ENCODE results near the gene DAZAP1.

The DAZAP1 gene

GRCh38 chr19:1470055-1470304 is 62.6 kb downstream of the DAZAP1 start:
- no peak overlapping the region for H2AFZ ChIP-seq (ENCODE audit: low read depth, low read length, severe bottlenecking)
- no peak overlapping the region for H3K27ac ChIP-seq (ENCODE audit: low read depth, low read length)
- no peak overlapping the region for H3K4me3 ChIP-seq (ENCODE audit: insufficient read depth, low read length, poor library complexity, severe bottlenecking)
- no peak for TF ChIP-seq CTCF (IDR thresholded peaks at IDR 0.05; ENCODE audit: insufficient read depth, low read length, poor library complexity, severe bottlenecking)
- TF ChIP-seq EZH2phosphoT487 (conservative IDR thresholded peaks at IDR 0.05; ENCODE audit: low read length) = no peak
- H3K9ac ChIP-seq (ENCODE audit: low read length) = no peak overlapping the region
- no peak overlapping the region for H3K4me2 ChIP-seq (ENCODE audit: low read depth, low read length, poor library complexity, severe bottlenecking)
- H3K27me3 ChIP-seq (ENCODE audit: low read length) = no peaks in the 10 kb centered on the region
- no peaks in the 10 kb centered on the region for H3K79me2 ChIP-seq (ENCODE audit: insufficient read depth, low read length)
- H3K9me3 ChIP-seq (ENCODE audit: insufficient read depth, low read length) = no peaks in the 10 kb centered on the region
- H3F3A ChIP-seq (ENCODE audit: insufficient read depth) = no peaks in the 10 kb centered on the region
- no peaks in the 10 kb centered on the region for H3K36me3 ChIP-seq (ENCODE audit: low read length)
- H4K20me1 ChIP-seq (ENCODE audit: low read depth, low read length) = peaks cover 3% of the 10 kb centered on the region; the same call in 1 of the 2 replicates
- no peaks in the 10 kb centered on the region for H3K9me2 ChIP-seq (replicated peaks; ENCODE audit: insufficient read depth, low read length)

- no peaks in the 10 kb centered on the region for H3F3A ChIP-seq (ENCODE audit: insufficient read depth)
- H3K9ac ChIP-seq (ENCODE audit: low read length) = no peak overlapping the region
- peak overlapping the region; percentile 14 for H3K4me2 ChIP-seq (ENCODE audit: low read depth, low read length, poor library complexity, severe bottlenecking)
- H3K9me2 ChIP-seq (replicated peaks; ENCODE audit: insufficient read depth, low read length) = no peaks in the 10 kb centered on the region
- H3K79me2 ChIP-seq (ENCODE audit: insufficient read depth, low read length) = no peaks in the 10 kb centered on the region
- H3K4me3 ChIP-seq (ENCODE audit: insufficient read depth, low read length, poor library complexity, severe bottlenecking) = no peak overlapping the region
- peaks cover 3% of the 10 kb centered on the region; the same call in 1 of the 2 replicates for H4K20me1 ChIP-seq (ENCODE audit: low read depth, low read length)
- no peaks in the 10 kb centered on the region for H3K27me3 ChIP-seq (ENCODE audit: low read length)
- H3K9me3 ChIP-seq (ENCODE audit: insufficient read depth, low read length) = no peaks in the 10 kb centered on the region
- no peak overlapping the region for H3K27ac ChIP-seq (ENCODE audit: low read depth, low read length)
- no peak for TF ChIP-seq CTCF (IDR thresholded peaks at IDR 0.05; ENCODE audit: insufficient read depth, low read length, poor library complexity, severe bottlenecking)
- TF ChIP-seq EZH2phosphoT487 (conservative IDR thresholded peaks at IDR 0.05; ENCODE audit: low read length) = no peak
- H2AFZ ChIP-seq (ENCODE audit: low read depth, low read length, severe bottlenecking) = no peak overlapping the region
- H3K36me3 ChIP-seq (ENCODE audit: low read length) = no peaks in the 10 kb centered on the region
Measured at GRCh38 chr19:1470305-1471009, 63.1 kb downstream of the DAZAP1 start.

- Histone ChIP-seq H3F3A (ENCODE audit: insufficient read depth) (no peaks in the 10 kb centered on the region), H3K9me3 (ENCODE audit: insufficient read depth, low read length) (no peaks in the 10 kb centered on the region), H3K27me3 (ENCODE audit: low read length) (no peaks in the 10 kb centered on the region), H2AFZ (ENCODE audit: low read depth, low read length, severe bottlenecking) (no peak overlapping the region), H3K9ac (ENCODE audit: low read length) (no peak overlapping the region), H3K27ac (ENCODE audit: low read depth, low read length) (no peak overlapping the region), H3K79me2 (ENCODE audit: insufficient read depth, low read length) (peaks cover under 1% of the 10 kb centered on the region; the same call in 1 of the 2 replicates), H3K4me3 (ENCODE audit: insufficient read depth, low read length, poor library complexity, severe bottlenecking) (no peak overlapping the region), H4K20me1 (ENCODE audit: low read depth, low read length) (peaks cover 3% of the 10 kb centered on the region; the same call in 1 of the 2 replicates), H3K9me2 (replicated peaks; ENCODE audit: insufficient read depth, low read length) (no peaks in the 10 kb centered on the region), H3K4me2 (ENCODE audit: low read depth, low read length, poor library complexity, severe bottlenecking) (peak overlapping the region; percentile 14), H3K36me3 (ENCODE audit: low read length) (no peaks in the 10 kb centered on the region)
- TF ChIP-seq CTCF (IDR thresholded peaks at IDR 0.05; ENCODE audit: insufficient read depth, low read length, poor library complexity, severe bottlenecking) (no peak), EZH2phosphoT487 (conservative IDR thresholded peaks at IDR 0.05; ENCODE audit: low read length) (no peak)
Measured at GRCh38 chr19:1471010-1471514, 63.7 kb downstream of the DAZAP1 start.
